H1 (cell line): Measurements from ENCODE around the gene MLEC. TPM values are rescaled to one million over a fixed set of nuclear protein-coding genes. Genes with fewer than 3 reads are reported as not detected.

Source experiments
- CTCF ChIA-PET: fragments of 300-600 bp; sonication (Branson Sonifier 250); formaldehyde crosslinking; loops from one replicate; lab custom pipeline; 2021; ENCODE audit not compliant: partially characterized antibody; lab: Charles Lee
- POLR2A ChIA-PET: fragments of 300-600 bp; sonication (Branson Sonifier 250); formaldehyde crosslinking; loops from one replicate; lab custom pipeline; 2021; ENCODE audit warnings: inconsistent platforms; ENCODE audit not compliant: partially characterized antibody; lab: Charles Lee
- DNase-seq, 2 experiments: peaks; one replicate each; pipeline versions ENCODE4 v3.0.0 to v3.0.0-alpha.2; 2010 to 2022; ENCODE audit warnings: low spot score in 2 of 2, low read depth in 1 of 2, mixed read lengths in 1 of 2
- FAIRE-seq: peaks from 2 replicates; lab custom pipeline; 2011; peaks lifted over from hg19 to GRCh38; lab: Jason Lieb, UNC
- H2AFZ ChIP-seq: 2 replicates; pipeline ENCODE4 v1.8.1; 2012; ENCODE audit warnings: low read length, inconsistent platforms
- H2AK5ac ChIP-seq: 2 replicates; pipeline ENCODE4 v1.6.1; 2013; ENCODE audit warnings: low read depth, low read length
- H2BK120ac ChIP-seq: replicated peaks from 2 replicates; pipeline ENCODE3; 2013; ENCODE audit warnings: low read depth, low read length, inconsistent platforms
- H2BK12ac ChIP-seq: 2 replicates; pipeline ENCODE4 v1.6.1; 2013; ENCODE audit warnings: low read depth, low read length
- H2BK15ac ChIP-seq: 2 replicates; pipeline ENCODE4 v1.6.1; 2013; ENCODE audit warnings: low read length
- H2BK20ac ChIP-seq: 2 replicates; pipeline ENCODE4 v1.6.1; 2013; ENCODE audit warnings: low read length
- H2BK5ac ChIP-seq: 2 replicates; pipeline ENCODE4 v1.6.1; 2013; ENCODE audit warnings: low read depth, low read length
- H3K14ac ChIP-seq: 2 replicates; pipeline ENCODE4 v1.6.1; 2013; ENCODE audit warnings: inconsistent platforms; ENCODE audit not compliant: insufficient read length
- H3K18ac ChIP-seq: 2 replicates; pipeline ENCODE4 v1.6.1; 2013; ENCODE audit warnings: low read length; ENCODE audit errors: extremely low read depth
- H3K23ac ChIP-seq: 2 replicates; pipeline ENCODE4 v1.6.1; 2013; ENCODE audit warnings: inconsistent platforms; ENCODE audit not compliant: insufficient read length
- H3K23me2 ChIP-seq: 2 replicates; pipeline ENCODE4 v1.6.1; 2013; ENCODE audit warnings: low read depth, low read length
- H3K27ac ChIP-seq: 2 replicates; pipeline ENCODE4 v1.6.1; 2011; ENCODE audit warnings: low read depth, low read length, inconsistent platforms
- H3K27me3 ChIP-seq, 4 experiments: replicated peaks in 1 of 4; 1 replicate in 1 of 4; 2 replicates in 3 of 4; pipeline versions ENCODE4 v1.6.1 to v1.8.1; 2011 to 2013; ENCODE audit warnings: low read length in 3 of 4, mild to moderate bottlenecking in 3 of 4, inconsistent platforms in 2 of 4, mixed read lengths in 2 of 4, moderate library complexity in 1 of 4; ENCODE audit not compliant: control insufficient read depth in 3 of 4, insufficient read depth in 3 of 4; ENCODE audit errors: extremely low read depth in 1 of 4
- H3K36me3 ChIP-seq, 4 experiments: 2 replicates each; pipeline versions ENCODE4 v1.6.1 to v1.8.1; 2011 to 2013; ENCODE audit warnings: mild to moderate bottlenecking in 4 of 4, low read length in 3 of 4, moderate library complexity in 2 of 4, control low read depth in 1 of 4, inconsistent platforms in 1 of 4; ENCODE audit not compliant: insufficient read depth in 4 of 4, control insufficient read depth in 2 of 4
- H3K4ac ChIP-seq: replicated peaks from 2 replicates; pipeline ENCODE3; 2013; ENCODE audit warnings: low read length, low read depth, mixed read lengths, inconsistent platforms; ENCODE audit not compliant: insufficient read length
- H3K4me1 ChIP-seq, 4 experiments: replicated peaks in 1 of 4; 1 replicate in 1 of 4; 2 replicates in 3 of 4; pipeline versions ENCODE4 v1.6.1 to v1.8.1; 2011 to 2013; ENCODE audit warnings: low read length in 3 of 4, inconsistent platforms in 2 of 4, mixed read lengths in 1 of 4; ENCODE audit not compliant: insufficient read depth in 4 of 4, control insufficient read depth in 3 of 4
- H3K4me2 ChIP-seq, 2 experiments: 2 replicates each; pipeline versions ENCODE4 v1.6.1 to v1.8.1; 2011 to 2013; ENCODE audit warnings: low read depth in 2 of 2, low read length in 2 of 2, control low read depth in 1 of 2, inconsistent platforms in 1 of 2, mild to moderate bottlenecking in 1 of 2; ENCODE audit not compliant: insufficient read depth in 1 of 2
- H3K4me3 ChIP-seq, 4 experiments: fragments of 200-600, 300-600 bp in 1 of 4; sonication (generic), shearing (Covaris generic), sonication (Bioruptor Twin) in 1 of 4; 2 replicates each; pipeline versions ENCODE4 v1.5.1 to v1.8.1; 2011 to 2016; ENCODE audit warnings: low read length in 4 of 4, low read depth in 3 of 4, control low read depth in 2 of 4, inconsistent platforms in 2 of 4, mild to moderate bottlenecking in 2 of 4, mixed read lengths in 1 of 4, moderate library complexity in 1 of 4; ENCODE audit not compliant: insufficient read depth in 2 of 4; ENCODE audit errors: extremely low read depth in 1 of 4
- H3K56ac ChIP-seq: replicated peaks from 2 replicates; pipeline ENCODE3; 2013; ENCODE audit warnings: low read depth, mild to moderate bottlenecking, mixed read lengths, low read length, inconsistent platforms; ENCODE audit not compliant: insufficient read length
- H3K79me1 ChIP-seq: 2 replicates; pipeline ENCODE4 v1.6.1; 2013; ENCODE audit warnings: low read depth, low read length, control low read depth
- H3K79me2 ChIP-seq, 2 experiments: 2 replicates each; pipeline versions ENCODE4 v1.6.1 to v1.8.1; 2012 to 2013; ENCODE audit warnings: low read length in 2 of 2, mild to moderate bottlenecking in 2 of 2, inconsistent platforms in 1 of 2; ENCODE audit not compliant: insufficient read depth in 2 of 2, control insufficient read depth in 1 of 2
- H3K9ac ChIP-seq, 4 experiments: replicated peaks in 1 of 4; 1 replicate in 1 of 4; 2 replicates in 3 of 4; pipeline versions ENCODE4 v1.6.1 to v1.8.1; 2011 to 2013; ENCODE audit warnings: low read depth in 3 of 4, low read length in 3 of 4, control low read depth in 2 of 4, mild to moderate bottlenecking in 2 of 4, moderate library complexity in 2 of 4, inconsistent platforms in 1 of 4; ENCODE audit errors: extremely low read depth in 1 of 4
- H3K9me3 ChIP-seq, 2 experiments: 2 replicates each; pipeline versions ENCODE4 v1.6.1 to v1.8.1; 2012 to 2013; ENCODE audit warnings: mild to moderate bottlenecking in 2 of 2, moderate library complexity in 2 of 2, control low read depth in 1 of 2, inconsistent platforms in 1 of 2, low read depth in 1 of 2, low read length in 1 of 2, mixed read lengths in 1 of 2; ENCODE audit not compliant: insufficient read depth in 2 of 2
- H4K20me1 ChIP-seq, 2 experiments: replicated peaks in 1 of 2; 2 replicates each; pipeline versions ENCODE3 to v1.8.1; 2011 to 2013; ENCODE audit warnings: inconsistent platforms in 2 of 2, low read length in 2 of 2, mild to moderate bottlenecking in 1 of 2; ENCODE audit not compliant: insufficient read depth in 2 of 2, control insufficient read depth in 1 of 2
- H4K5ac ChIP-seq: 2 replicates; pipeline ENCODE4 v1.6.1; 2013; ENCODE audit warnings: low read length, low read depth, mixed read lengths, inconsistent platforms; ENCODE audit not compliant: insufficient read length
- H4K8ac ChIP-seq: 2 replicates; pipeline ENCODE4 v1.8.0; 2013; ENCODE audit warnings: mild to moderate bottlenecking, moderate library complexity, low read length, inconsistent platforms; ENCODE audit not compliant: insufficient read depth; ENCODE audit errors: extremely low read depth
- H4K91ac ChIP-seq: replicated peaks from 2 replicates; pipeline ENCODE3; 2013; ENCODE audit warnings: low read length, mixed read lengths, inconsistent platforms; ENCODE audit not compliant: insufficient read length
- RFX5 ChIP-seq: IDR thresholded peaks from 2 replicates; pipeline ENCODE4 v1.6.1; 2011; ENCODE audit warnings: low read depth, low read length, improper control_type of control experiment, borderline replicate concordance
- WGBS, 2 experiments: shearing (Covaris generic) in 1 of 2; methylation state at CpG; one replicate each; pipeline versions ENCODE4 v1.1.6 to v1.1.7; 2013 to 2015; ENCODE audit warnings: low lambda C conversion rate in 2 of 2, mixed read lengths in 2 of 2, inconsistent platforms in 1 of 2, low coverage in 1 of 2, missing lambda C conversion rate in 1 of 2; ENCODE audit not compliant: insufficient replicate concordance in 2 of 2, insufficient coverage in 1 of 2, insufficient read length in 1 of 2; ENCODE audit errors: extremely low coverage in 1 of 2, missing lambda C conversion rate in 1 of 2; 5-methylcytosine and 5-hydroxymethylcytosine counted together
- polyA plus RNA-seq, 7 experiments: library from polyadenylated mRNA; depleted of rRNA in 3 of 7; stranded (reverse) in 5 of 7; unstranded in 2 of 7; fragments of >200 nt in 5 of 7; fragments of 200-250 nt in 2 of 7; gene quantifications; 1 replicate in 5 of 7; 2 replicates in 1 of 7; 4 replicates in 1 of 7; pipeline versions ENCODE4 v1.2.1 to v1.2.3, GENCODE V29; 2011 to 2013; ENCODE audit warnings: missing spikeins in 2 of 7, mixed read lengths in 2 of 7
- total RNA-seq: library from RNA; stranded (reverse); fragmentation: NEBNext Ultra II Directional; extraction: Animal tissue kit (Norgen Biotek cat#: 25700); gene quantifications from 2 replicates; pipeline ENCODE4 v1.2.1, GENCODE V29; 2021

The MLEC gene
- total and polyA plus RNA-seq, 2 of the 8 experiments (the other 6 are each of a cell fraction or from before 2014, with no cell fraction given): 37.1 to 260 TPM

DNA sequence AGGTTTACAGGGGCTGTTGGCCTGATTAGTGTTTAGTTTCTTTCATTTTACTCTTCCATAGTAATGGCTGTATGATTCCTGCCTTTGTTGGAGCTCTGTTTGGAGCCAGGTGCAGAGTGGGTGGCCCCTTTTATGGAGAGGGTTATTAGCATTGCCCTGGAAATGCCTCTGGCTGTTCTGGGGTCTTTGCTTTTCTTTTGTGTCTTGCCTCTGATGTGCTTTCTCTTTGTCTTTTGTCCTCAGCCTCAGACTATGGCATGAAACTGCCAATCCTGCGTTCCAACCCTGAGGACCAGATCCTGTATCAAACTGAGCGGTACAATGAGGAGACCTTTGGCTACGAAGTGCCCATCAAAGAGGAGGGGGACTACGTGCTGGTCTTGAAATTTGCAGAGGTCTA lies 6.9 kb downstream of the MLEC start:
- Histone ChIP-seq H4K91ac (no peak overlapping the region), H2AFZ (no peak overlapping the region), H4K20me1 (peaks cover 16 to 18% of the 10 kb centered on the region in 2 experiments), H3K18ac (no peak overlapping the region), H4K8ac (no peak overlapping the region), H3K56ac (no peak overlapping the region), H3K4me3 (no peak overlapping the region), H3K23me2 (peaks cover 1% of the 10 kb centered on the region), H3K36me3 (peaks cover 15 to 49% (median 42%) of the 10 kb centered on the region in 4 experiments), H3K4ac (no peak overlapping the region), H2AK5ac (no peak overlapping the region), H4K5ac (no peak overlapping the region), H2BK20ac (no peak overlapping the region), H2BK15ac (no peak overlapping the region), H2BK12ac (peak overlapping the region; percentile 21; the same call in 1 of the 2 replicates), H3K4me1 (peaks cover 6 to 22% (median 13%) of the 10 kb centered on the region in 4 experiments; a peak in 6 of 7 replicates), H3K14ac (no peak overlapping the region), H3K9me3 (no peaks in the 10 kb centered on the region), H3K27me3 (no peaks in the 10 kb centered on the region), H3K9ac (no peak overlapping the region), H3K79me2 (peaks cover 28 to 68% of the 10 kb centered on the region in 2 experiments), H3K23ac (no peak overlapping the region), H3K4me2 (peak overlapping the region; percentile 46 to 61; a peak in 3 of 4 replicates), H2BK120ac (no peak overlapping the region), H2BK5ac (peak overlapping the region; percentile 37; the same call in 1 of the 2 replicates), H3K27ac (peak overlapping the region; percentile 53; the same call in 1 of the 2 replicates), H3K79me1 (peaks cover 8% of the 10 kb centered on the region; the same call in 1 of the 2 replicates)
- WGBS, 2 experiments: 66% methylated on average over 4 of the region's 4 CpGs; no CpG with 5 or more reads in 1 of the 2 experiments
- POLR2A ChIA-PET: interaction anchor here (1.0 to 1.6 kb wide), 5 partner anchors 9 to 44 kb away, joined by 3 to 8 read pairs (median 3); partner anchors contain the start of gene UNC119B
- DNase-seq: no peak
- FAIRE-seq: no peak
- CTCF ChIA-PET: interaction anchor here (0.6 to 10.4 kb wide), 4 partner anchors 16 to 975 kb away, joined by 3 to 87 read pairs (median 4); no protein-coding TSS in a partner anchor
- TF ChIP-seq RFX5: no peak
